ENCODE results near the gene CAD. TPM values are rescaled to one million over a fixed set of nuclear protein-coding genes. Genes with fewer than 3 reads are reported as not detected.

Gene CAD
- total and polyA plus RNA-seq, 10 of the 15 experiments (the other 5 are each of a cell fraction or from before 2014, with no cell fraction given), result 7.6 to 119 (median 50.7) TPM

GRCh38 chr2:27211943-27212625 is 5.1 kb upstream of the CAD start, which contains the start of the genes ATRAID and SLC5A6:
TSS of gene ATRAID (plus strand) at chr2:27212041. CDS start at chr2:27212369, 328 bp downstream.
TSS of gene SLC5A6 (minus strand) at chr2:27212268. CDS start at chr2:27207650, 4,618 bp downstream.
- CTCF ChIA-PET, result interaction anchor here (1.6 to 2.0 kb wide), 2 partner anchors 68 to 121 kb away, joined by 3 to 6 read pairs; no protein-coding TSS in a partner anchor
- H2AFZ ChIP-seq (ENCODE audit: control insufficient read depth, low read depth, low read length), result peak within 1 kb of the TSS; percentile 93
- no peaks in the 10 kb centered on the region for H3K27me3 ChIP-seq (replicated peaks in 1 of 2; ENCODE audit: control insufficient read depth in 2 of 2, insufficient read depth in 2 of 2, low read length in 1 of 2)
- intact Hi-C loops (cut with micrococcal nuclease; ENCODE audit: unreplicated experiment) (loop anchor here (10.0 kb wide), 1 partner anchor 143 kb away; the partner anchor contains the start of gene GTF3C2), in situ Hi-C loops (cut with MboI) (no loop called here)
- WGBS (ENCODE audit: insufficient coverage, insufficient replicate concordance, low lambda C conversion rate, missing lambda C conversion rate), result under 1% methylated on average over 60 of the region's 73 CpGs
- FAIRE-seq, result peak; percentile 75
- POLR2A ChIA-PET, result interaction anchor here (0.5 to 1.5 kb wide), 3 partner anchors 78 to 1439 kb away, joined by 3 to 7 read pairs (median 4); partner anchors contain the start of gene PREB
- no peaks in the 10 kb centered on the region for H4K20me1 ChIP-seq (ENCODE audit: control insufficient read depth, insufficient read depth)
- RAD21 ChIA-PET (ENCODE audit: unreplicated experiment), result interaction anchor here (1.4 kb wide), 1 partner anchor 162 kb away, joined by 4 read pairs; no protein-coding TSS in a partner anchor
- H3K9ac ChIP-seq (ENCODE audit: control insufficient read depth, insufficient read depth, low read length), result peak within 1 kb of the TSS; percentile 96
- peak within 1 kb of the TSS; percentile 70 for H3K4me3 ChIP-seq
- ATAC-seq, result peak; percentile 92
- H3K9me3 ChIP-seq (replicated peaks; ENCODE audit: control insufficient read depth, insufficient read depth, low read length), result no peaks in the 10 kb centered on the region
- BruUV-seq (replicated peaks), result no TSS peak
- SMC1A ChIA-PET (ENCODE audit: uncharacterized antibody, unreplicated experiment), result interaction anchor here (0.6 kb wide), 1 partner anchor 1272 kb away, joined by 3 read pairs; no protein-coding TSS in a partner anchor
- peaks cover 5 to 8% of the 10 kb centered on the region in 2 experiments for H3K36me3 ChIP-seq (ENCODE audit: control insufficient read depth in 2 of 2, insufficient read depth in 2 of 2, low read length in 1 of 2)
- peaks cover 52% of the 10 kb centered on the region for H3K79me2 ChIP-seq (ENCODE audit: control insufficient read depth, insufficient read depth, low read length)
- peak within 1 kb of the TSS; percentile 94 for H3K27ac ChIP-seq (ENCODE audit: control insufficient read depth, insufficient read depth)
- peaks cover 10% of the 10 kb centered on the region for H3K4me1 ChIP-seq (ENCODE audit: control insufficient read depth, insufficient read depth, low read length)
- no peak for DNase-seq (ENCODE audit: low read depth, low spot score)
- peak within 1 kb of the TSS; percentile 84 for H3K4me2 ChIP-seq (ENCODE audit: control insufficient read depth, insufficient read depth)
- no peak for TF ChIP-seq SMARCA5 (IDR thresholded peaks at IDR 0.05)
- peak; percentile 59; the same call in 1 of the 2 replicates for TF ChIP-seq ZNF687 (IDR thresholded peaks at IDR 0.05)
- TF ChIP-seq NR2C2 (IDR thresholded peaks at IDR 0.05; ENCODE audit: borderline replicate concordance, control insufficient read depth, insufficient read length, low read depth), result no peak
- no peak for TF ChIP-seq CUX1 (IDR thresholded peaks at IDR 0.05; ENCODE audit: insufficient replicate concordance, low read depth, low read length)
- peak; percentile 87; the same call in 1 of the 2 replicates for TF ChIP-seq LARP7 (IDR thresholded peaks at IDR 0.05)
- no peak for TF ChIP-seq FOXK2 (IDR thresholded peaks at IDR 0.05)
- TF ChIP-seq CHD2 (IDR thresholded peaks at IDR 0.05; ENCODE audit: borderline replicate concordance, low read depth, low read length), result peak; percentile 65; the same call in 1 of the 2 replicates
- no peak for TF ChIP-seq RCOR1 (conservative IDR thresholded peaks at IDR 0.05; ENCODE audit: low read depth, low read length)
- TF ChIP-seq SP1 (IDR thresholded peaks at IDR 0.05; ENCODE audit: low read depth, low read length), result peak; percentile 46
- peak; percentile 67 for TF ChIP-seq E4F1 (IDR thresholded peaks at IDR 0.05; ENCODE audit: borderline replicate concordance, partially characterized antibody)

Data from GM12878 (cell line).